ENCODE measurements around the gene CGB8. TPM values are rescaled to one million over a fixed set of nuclear protein-coding genes. Genes with fewer than 3 reads are reported as not detected.

The CGB8 gene
- total RNA-seq, 1 experiment from 2014 or later: 0.34 TPM

DNA sequence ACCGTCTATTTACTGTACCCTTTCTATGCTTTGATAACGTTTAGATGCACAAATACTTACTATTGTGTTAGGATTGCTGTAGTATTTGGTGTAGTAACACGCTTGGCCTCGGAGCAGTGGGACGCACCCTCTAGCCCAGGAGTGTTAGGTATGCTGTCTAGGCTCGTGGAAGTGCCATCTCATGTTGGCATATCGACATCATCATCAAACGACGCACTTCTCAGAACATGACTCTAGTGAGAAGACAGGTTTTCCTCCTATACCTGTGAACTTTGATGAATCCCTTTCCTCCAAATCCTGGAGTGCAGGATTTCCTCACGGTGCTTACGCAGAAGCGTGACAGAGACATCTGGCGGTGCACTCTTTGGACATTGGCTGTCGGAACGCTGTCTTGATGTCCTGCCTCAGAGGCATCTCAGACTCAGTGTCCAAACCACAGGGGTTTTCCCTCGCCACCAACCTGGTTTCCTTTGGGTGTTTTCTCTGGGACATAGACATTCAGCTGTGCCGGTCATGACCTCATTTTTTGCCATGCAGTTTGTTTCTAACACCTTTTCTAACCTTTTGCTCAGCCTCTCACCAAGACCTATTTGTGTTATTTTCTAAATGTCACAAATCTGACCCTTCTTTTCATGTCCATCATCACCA lies 42.6 kb upstream of the CGB8 start:
- BruUV-seq (replicated peaks): no TSS peak
- peaks cover 45 to 73% of the 10 kb centered on the region in 2 experiments for H3K36me3 ChIP-seq (ENCODE audit: control insufficient read depth in 1 of 2, insufficient read depth in 2 of 2, low read length in 2 of 2)
- DNase-seq (ENCODE audit: low read depth, low spot score) (no peak), ATAC-seq (no peak)
- no peaks in the 10 kb centered on the region for H3K9me2 ChIP-seq (ENCODE audit: insufficient read depth)
- no peaks in the 10 kb centered on the region for H3K27me3 ChIP-seq (ENCODE audit: insufficient read depth, low read length)
- intact Hi-C loops (cut with micrococcal nuclease): no loop called here
- ChIA-PET POLR2A (no interaction called here), RAD21 (ENCODE audit: low non-redundant PET in 1 of 2, low total read pairs in 2 of 2, uncharacterized antibody in 2 of 2, unreplicated experiment in 2 of 2) (no interaction called here), CTCF (no interaction called here)
- TF ChIP-seq, protein P1, sequence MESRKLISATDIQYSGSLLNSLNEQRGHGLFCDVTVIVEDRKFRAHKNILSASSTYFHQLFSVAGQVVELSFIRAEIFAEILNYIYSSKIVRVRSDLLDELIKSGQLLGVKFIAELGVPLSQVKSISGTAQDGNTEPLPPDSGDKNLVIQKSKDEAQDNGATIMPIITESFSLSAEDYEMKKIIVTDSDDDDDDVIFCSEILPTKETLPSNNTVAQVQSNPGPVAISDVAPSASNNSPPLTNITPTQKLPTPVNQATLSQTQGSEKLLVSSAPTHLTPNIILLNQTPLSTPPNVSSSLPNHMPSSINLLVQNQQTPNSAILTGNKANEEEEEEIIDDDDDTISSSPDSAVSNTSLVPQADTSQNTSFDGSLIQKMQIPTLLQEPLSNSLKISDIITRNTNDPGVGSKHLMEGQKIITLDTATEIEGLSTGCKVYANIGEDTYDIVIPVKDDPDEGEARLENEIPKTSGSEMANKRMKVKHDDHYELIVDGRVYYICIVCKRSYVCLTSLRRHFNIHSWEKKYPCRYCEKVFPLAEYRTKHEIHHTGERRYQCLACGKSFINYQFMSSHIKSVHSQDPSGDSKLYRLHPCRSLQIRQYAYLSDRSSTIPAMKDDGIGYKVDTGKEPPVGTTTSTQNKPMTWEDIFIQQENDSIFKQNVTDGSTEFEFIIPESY (IDR thresholded peaks at IDR 0.05; ENCODE audit: extremely low read depth, insufficient replicate concordance, low read length): no peak
- no peak for TF ChIP-seq POLR2AphosphoS5 (IDR thresholded peaks at IDR 0.05; ENCODE audit: low read depth, low read length)
- no peak for TF ChIP-seq POLR2A (IDR thresholded peaks at IDR 0.05; ENCODE audit: borderline replicate concordance, extremely low read depth, insufficient read depth, insufficient read length)
- no peak for TF ChIP-seq SIN3A (IDR thresholded peaks at IDR 0.05; ENCODE audit: low read depth)
- TF ChIP-seq YY1 (IDR thresholded peaks at IDR 0.05; ENCODE audit: extremely low read depth, insufficient replicate concordance, low read depth, low read length): no peak
- no peak for TF ChIP-seq FOSL1 (IDR thresholded peaks at IDR 0.05; ENCODE audit: low read depth)
- TF ChIP-seq JUND (IDR thresholded peaks at IDR 0.05): no peak
- TF ChIP-seq SP1 (IDR thresholded peaks at IDR 0.05; ENCODE audit: low read depth): no peak
- TF ChIP-seq RAD21 (IDR thresholded peaks at IDR 0.05; ENCODE audit: low read depth): no peak
- TF ChIP-seq, protein P2, sequence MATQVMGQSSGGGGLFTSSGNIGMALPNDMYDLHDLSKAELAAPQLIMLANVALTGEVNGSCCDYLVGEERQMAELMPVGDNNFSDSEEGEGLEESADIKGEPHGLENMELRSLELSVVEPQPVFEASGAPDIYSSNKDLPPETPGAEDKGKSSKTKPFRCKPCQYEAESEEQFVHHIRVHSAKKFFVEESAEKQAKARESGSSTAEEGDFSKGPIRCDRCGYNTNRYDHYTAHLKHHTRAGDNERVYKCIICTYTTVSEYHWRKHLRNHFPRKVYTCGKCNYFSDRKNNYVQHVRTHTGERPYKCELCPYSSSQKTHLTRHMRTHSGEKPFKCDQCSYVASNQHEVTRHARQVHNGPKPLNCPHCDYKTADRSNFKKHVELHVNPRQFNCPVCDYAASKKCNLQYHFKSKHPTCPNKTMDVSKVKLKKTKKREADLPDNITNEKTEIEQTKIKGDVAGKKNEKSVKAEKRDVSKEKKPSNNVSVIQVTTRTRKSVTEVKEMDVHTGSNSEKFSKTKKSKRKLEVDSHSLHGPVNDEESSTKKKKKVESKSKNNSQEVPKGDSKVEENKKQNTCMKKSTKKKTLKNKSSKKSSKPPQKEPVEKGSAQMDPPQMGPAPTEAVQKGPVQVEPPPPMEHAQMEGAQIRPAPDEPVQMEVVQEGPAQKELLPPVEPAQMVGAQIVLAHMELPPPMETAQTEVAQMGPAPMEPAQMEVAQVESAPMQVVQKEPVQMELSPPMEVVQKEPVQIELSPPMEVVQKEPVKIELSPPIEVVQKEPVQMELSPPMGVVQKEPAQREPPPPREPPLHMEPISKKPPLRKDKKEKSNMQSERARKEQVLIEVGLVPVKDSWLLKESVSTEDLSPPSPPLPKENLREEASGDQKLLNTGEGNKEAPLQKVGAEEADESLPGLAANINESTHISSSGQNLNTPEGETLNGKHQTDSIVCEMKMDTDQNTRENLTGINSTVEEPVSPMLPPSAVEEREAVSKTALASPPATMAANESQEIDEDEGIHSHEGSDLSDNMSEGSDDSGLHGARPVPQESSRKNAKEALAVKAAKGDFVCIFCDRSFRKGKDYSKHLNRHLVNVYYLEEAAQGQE (IDR thresholded peaks at IDR 0.05; ENCODE audit: low read depth): no peak
- no peak for TF ChIP-seq EZH2 (IDR thresholded peaks at IDR 0.05)
- no peak for TF ChIP-seq SRF (IDR thresholded peaks at IDR 0.05; ENCODE audit: low read depth)
- TF ChIP-seq CEBPB (IDR thresholded peaks at IDR 0.05; ENCODE audit: low read depth): no peak
- no peak for TF ChIP-seq ATF3 (IDR thresholded peaks at IDR 0.05)
- TF ChIP-seq CBX3 (IDR thresholded peaks at IDR 0.05; ENCODE audit: low read depth): no peak
- no peak for TF ChIP-seq TCF7L2 (IDR thresholded peaks at IDR 0.05; ENCODE audit: borderline replicate concordance, extremely low read depth, insufficient read depth, insufficient read length)
- no peak overlapping the region for H3K9ac ChIP-seq (ENCODE audit: low read length)
- no peak overlapping the region for H2AFZ ChIP-seq (ENCODE audit: low read depth, low read length, poor library complexity, severe bottlenecking)
- H3K79me2 ChIP-seq (ENCODE audit: insufficient read depth, low read length): peaks cover 99% of the 10 kb centered on the region
- peaks cover 38% of the 10 kb centered on the region; the same call in 1 of the 2 replicates for H4K20me1 ChIP-seq (ENCODE audit: insufficient read depth)
- H3K4me2 ChIP-seq (ENCODE audit: low read length): no peak overlapping the region
- H3K4me1 ChIP-seq (ENCODE audit: control insufficient read depth in 1 of 2, insufficient read depth in 2 of 2, low read length in 2 of 2): peaks cover 3 to 12% of the 10 kb centered on the region in 2 experiments; a peak in 3 of 4 replicates
- no peak overlapping the region for H3K4me3 ChIP-seq (replicated peaks in 1 of 2; ENCODE audit: low read depth in 1 of 2, low read length in 2 of 2)
- H3K9me3 ChIP-seq (ENCODE audit: control insufficient read depth in 1 of 2, insufficient read depth in 1 of 2, low read depth in 1 of 2, low read length in 2 of 2): no peaks in the 10 kb centered on the region
- H3K27ac ChIP-seq (ENCODE audit: low read depth, low read length): no peak overlapping the region
